Middle frontal gyrus (tissue), 1 donor: ENCODE measurements around the gene PLA2G7.
"Not testable (repeated sequence)": the region's sequence is repeated elsewhere in the genome, so short reads cannot be mapped to it uniquely, and the experiment has no call there.

Source experiments
- DNase-seq: peaks from one replicate; pipeline ENCODE4 v3.0.0-alpha.2; 2015; ENCODE audit warnings: low spot score; ENCODE audit errors: extremely low spot score

PLA2G7 gene

DNA sequence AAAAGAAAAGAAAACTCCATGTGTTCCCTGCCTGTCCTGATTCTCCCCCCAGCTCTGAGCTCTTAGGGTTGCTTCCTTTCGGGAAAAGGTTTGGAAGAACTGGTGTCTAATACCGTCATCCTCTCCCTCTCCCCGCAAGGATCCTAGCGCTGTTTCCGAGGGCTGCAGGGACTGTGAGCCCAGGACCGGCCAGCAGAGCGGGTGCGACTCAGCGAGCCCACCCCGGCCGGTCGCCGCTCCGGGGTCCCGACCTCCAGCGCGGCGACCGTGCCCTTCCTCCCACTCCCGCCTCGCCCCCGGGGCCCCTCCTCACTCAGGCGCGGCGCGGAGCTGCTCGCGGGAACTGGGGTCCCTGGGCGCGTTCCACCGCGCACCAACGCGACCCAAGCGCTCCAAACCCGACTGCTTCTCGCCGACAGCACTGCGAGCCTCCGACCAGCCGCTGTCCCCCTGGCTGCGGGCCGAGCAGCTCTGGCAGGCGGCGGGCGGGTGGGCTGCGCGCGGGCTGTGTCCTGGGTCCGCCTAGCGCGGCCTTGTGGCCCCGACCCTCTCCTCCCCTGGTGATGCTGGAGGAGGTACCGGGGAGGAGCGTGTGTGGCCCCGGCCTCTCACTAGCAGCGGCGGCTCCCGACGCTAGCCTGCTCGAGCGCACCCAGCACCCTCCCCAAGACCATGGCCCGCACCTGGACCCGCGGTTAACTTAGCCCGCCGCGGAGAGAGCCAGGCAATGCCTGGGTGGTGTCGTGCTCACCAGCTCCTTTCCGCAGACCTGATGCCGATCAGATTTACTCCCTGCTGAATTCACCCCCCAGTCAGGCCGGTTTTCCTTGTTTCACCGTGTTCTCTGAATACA is at the start of gene PLA2G7:
PLA2G7 (minus strand) TSS at position 509 of the 853 bp plus-strand sequence. CDS start 12,484 bp downstream, outside the sequence.
- peak; percentile 13 for DNase-seq

DNA sequence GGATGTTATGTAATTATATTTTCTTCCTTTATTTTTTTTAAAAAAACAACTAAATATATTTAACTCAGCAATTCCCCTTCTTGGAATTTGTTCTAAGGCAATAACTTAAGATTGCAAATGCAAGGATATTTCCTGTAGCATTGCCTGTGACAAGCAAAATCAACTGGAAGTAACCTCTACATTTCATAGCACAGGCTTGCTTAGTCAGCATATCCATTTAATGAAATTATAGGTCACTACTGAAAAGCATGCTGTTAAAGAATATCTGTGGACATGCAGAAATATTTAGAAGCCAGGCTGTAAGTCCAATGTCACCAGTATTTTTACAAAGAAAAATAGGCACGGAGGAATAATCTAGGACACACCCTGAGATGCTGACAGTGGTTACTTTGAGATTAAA is 49.4 kb upstream of the PLA2G7 start:
- DNase-seq, result no peak

DNA sequence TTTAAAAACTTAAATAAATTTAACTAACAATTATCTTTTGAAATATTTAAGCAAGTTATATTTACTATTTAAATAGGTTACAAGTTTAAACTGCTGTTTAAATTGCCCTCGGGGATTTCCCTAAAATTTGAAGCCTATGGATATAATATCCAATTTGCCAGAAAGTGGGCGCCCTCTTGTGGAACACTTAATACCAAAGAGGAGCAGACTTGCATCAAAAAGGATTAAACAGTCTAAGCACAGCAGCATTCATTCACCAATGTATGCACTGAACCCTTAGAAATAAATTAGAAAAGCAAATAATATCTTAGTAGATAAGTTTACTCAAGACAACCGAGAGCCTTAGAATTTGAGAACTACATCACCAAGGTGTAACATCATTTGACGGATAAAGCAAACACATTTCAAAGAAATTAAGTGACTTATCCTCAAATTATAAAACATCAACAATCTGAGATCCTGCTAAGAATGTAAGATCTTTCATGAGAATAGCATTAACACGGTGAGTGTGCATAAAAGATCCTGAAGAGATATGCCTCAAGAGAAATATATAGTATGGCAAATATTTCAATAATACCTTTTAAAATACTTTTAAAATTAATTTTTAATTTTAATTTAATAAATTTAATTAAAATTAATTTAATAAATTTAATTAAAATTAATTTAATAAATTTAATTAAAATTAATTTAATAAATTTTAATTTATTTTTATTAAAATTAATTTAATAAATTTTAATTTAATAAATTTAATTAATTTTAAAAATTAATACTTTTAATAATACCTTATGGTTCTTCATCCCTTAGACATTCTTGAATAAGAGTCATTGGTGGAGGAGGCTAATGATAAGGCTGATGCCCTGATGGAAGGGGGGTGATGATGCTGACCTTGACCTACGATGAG is 46.6 kb upstream of the PLA2G7 start:
- DNase-seq, result peak; percentile 74

DNA sequence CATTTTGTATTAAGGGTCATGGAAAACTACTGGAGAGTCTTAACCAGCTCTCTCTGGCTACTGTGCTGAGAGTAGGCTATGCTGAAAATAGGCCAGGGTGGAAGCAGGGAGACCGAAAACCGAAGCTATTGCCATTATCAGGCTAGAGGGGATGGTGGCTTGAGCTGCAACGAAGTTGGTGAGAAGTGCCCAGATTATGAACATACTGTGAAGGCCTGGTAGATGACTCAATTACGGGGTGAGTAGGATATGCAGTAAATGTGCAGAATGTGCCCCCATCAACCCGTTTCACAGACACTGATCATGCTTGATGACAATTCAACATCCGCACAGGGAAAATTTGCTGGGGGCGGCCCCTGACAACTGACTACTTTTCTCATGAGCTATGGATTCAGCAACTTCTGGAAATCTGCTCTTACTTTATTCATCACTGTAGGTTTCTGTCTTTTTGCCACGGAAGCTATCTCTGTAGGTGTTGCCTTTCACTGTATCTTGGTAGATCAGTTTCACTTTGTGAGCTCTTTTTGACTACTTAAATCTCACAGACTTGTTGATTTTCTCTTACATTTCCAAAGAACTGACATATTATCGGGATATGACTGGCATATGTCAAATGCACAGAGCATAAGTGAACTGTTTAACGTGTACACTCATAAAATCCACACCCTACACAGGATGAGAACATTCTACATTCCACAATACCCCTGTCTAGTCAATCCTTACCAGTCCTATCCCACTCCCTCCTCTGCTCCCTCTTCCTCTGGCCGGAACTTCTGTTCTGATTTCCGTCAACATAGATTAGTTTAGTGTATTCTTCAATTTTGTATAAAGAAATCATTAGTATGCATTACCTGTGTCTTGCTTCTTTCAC is 42.5 kb upstream of the PLA2G7 start:
- no peak for DNase-seq

DNA sequence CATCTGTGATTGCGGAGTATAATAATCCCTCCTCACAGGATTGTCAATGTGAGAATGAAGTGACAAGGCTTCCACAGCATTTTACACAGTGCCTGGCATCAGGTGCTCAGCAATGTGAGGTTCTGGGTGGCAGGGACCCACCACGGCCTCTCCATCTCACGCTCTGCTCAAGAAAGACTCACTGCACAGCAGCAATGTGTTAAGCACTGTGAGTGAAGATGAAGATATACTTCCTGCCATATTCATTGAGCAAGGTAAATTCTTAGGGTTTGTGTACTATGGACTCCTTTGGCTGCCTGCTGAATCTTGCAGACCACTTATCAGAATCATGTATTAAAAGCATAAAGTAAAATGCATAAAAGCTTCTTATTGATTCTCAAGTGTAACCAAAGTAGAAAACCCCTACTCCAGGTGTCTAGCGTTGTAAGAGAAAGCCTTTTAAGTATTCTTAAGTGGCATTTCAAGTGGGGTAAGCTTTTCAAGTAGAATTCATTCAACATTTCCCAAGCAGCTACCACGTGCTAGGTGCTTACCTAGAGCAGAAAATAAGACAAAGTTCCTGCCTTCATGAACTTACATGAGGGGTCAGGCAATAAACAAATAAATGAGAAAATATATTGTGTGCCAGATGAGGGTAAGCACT is 41.0 kb upstream of the PLA2G7 start:
- no peak for DNase-seq

DNA sequence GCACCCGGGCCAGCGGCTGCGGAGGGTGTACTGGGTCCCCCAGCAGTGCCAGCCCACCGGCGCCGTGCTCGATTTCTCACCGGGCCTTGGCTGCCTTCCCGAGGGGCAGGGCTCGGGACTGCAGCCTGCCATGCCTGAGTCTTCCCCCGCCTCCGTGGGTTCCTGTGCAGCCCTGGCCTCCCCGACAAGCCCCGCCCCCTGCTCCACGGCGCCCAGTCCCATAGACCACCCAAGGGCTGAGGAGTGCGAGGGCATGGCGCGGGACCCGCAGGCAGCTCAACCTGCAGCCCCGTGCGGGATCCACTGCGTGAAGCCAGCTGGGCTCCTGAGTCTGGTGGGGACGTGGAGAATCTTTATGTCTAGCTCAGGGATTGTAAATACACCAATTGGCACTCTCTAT is 39.6 kb upstream of the PLA2G7 start:
- DNase-seq, result not testable (repeated sequence)

DNA sequence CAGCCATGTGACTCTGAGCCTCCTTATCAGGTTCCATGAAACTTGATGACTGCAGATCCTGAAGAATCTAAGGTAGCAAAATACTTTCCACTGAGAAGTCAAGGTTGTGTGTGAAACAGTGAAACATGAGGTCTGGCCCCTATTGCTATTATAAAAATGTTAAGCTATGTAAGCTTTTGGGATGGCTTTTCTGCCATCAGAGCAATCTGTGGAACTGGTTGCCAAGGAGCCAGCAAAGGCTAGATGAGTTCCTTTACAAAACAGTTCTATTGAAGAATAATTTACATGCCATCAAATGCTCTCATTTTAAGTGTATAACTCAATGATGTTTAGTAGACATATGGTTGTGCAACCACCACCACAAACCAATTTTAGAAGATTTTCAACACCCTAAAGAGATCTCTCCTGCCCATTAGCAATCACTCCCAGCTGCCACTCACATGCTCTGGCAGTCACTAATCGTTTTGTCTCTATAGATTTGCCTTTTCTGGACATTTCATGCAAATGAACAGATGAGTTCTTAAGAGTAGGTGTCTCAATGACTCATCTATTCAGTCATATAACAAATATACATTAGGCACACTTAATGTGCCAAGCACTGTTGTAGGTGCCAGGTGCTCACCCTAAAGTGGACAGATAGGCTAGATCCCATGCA is 38.2 kb upstream of the PLA2G7 start:
- DNase-seq, result no peak

DNA sequence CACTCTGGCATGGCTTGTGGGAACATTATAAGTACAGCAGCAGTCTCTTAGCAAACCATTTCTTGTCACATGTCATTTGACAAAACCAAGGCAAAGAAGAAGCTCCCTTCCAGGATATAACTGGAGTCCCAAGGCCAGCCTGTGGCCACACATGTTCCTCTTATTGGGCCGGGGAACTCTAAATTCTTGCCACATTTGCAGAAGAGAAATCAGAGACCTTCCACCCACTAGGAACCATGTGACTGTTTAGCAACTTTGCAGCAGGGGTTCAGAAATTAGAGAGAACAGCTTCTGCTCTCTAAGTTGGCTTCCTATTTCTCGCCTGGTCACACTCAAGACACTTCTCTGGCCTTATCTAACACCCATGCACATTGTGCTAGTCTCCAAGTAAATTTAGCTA is 37.6 kb upstream of the PLA2G7 start:
- peak; percentile 16 for DNase-seq

DNA sequence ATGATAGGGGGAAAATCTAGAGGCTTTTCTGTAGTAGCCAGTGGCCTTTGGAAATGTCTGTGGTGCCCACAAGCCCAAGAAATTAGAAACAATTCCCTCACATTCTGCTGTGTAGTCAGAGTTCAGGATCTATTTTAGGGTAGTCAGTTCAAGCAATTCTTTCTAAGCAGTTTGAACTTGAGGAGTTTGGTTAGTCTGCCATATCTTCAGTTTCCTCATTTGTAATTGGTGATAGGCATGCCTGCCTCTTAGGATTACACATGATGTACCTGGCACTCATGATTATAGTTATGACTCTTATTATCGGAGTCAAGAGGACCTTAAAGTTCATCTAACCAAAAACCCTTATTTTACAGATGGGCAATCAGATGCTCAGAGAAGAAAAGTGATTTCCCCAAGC is 36.8 kb upstream of the PLA2G7 start:
- no peak for DNase-seq

DNA sequence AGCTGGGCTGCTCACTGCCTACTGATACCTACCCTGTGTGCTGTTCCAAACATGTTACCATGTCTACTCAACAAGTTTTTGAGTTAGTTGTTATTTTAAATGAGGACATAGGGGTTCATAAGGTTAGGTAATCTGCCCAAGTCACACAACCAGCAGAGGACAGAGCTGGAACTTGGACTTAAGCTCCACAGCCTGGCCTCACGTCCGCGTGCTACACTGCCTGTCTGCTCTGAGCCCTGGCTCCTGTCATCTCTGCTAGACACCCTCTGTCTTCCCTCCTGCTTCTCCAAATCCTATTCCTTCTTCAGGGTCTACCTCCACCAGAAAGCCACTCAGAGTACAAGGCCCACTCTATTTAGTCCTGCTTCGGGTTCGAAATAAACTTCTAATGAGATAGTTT is 29.8 kb upstream of the PLA2G7 start:
- no peak for DNase-seq

DNA sequence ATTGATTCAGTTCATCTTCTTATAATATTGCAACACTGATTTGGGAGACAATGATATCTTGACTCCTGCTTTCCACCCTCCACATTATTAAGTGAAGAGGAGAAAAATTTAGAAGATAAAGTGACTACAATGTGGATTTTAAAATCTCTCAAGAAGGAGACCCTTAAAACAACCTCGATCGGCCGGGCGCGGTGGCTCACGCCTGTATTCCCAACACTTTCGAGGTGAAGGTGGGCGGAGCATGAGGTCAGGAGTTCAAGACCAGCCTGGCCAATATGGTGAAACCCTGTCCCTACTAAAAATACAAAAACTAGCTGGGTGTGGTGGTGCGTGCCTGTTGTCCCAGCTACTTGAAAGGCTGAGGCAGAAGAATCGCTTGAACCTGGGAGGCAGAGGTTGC is 29.1 kb upstream of the PLA2G7 start:
- DNase-seq, result not testable (repeated sequence)

DNA sequence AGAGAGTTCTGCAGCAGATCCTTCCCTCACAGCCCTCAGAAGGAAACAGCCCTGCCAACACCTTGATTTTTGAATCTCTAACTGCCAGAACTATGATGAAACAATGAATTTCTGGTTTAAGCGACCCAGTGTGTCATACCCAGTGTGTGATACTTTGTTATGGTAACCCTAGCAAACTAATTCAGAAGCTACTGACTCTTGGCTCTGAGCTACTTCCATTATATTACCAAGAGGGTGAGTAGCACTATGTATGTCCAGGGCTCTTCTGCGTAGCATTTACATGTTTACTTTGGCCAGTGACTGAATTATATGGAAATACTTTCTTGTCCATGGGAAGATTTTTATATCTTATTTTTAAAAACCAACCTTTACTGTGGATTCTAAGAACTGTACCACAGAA is 28.3 kb upstream of the PLA2G7 start:
- no peak for DNase-seq

DNA sequence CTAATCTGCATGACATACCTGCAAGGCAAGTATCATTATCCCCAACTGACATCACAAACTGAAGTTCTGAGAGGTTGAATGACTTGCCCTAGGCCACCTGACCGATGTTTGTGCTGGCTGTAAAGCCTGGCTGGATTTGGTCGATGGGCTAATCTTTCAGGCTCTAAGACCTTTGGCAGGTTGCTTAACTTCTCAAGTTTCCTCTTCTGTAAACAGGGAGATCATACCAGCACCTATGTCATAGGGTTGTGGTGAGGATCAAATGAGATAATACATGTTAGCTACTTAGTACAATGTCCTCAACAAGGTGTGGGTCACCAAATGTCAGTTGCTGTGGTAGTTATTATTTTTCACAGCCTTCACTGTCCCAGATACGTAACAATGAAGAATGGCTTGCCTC is 25.8 kb upstream of the PLA2G7 start:
- no peak for DNase-seq

DNA sequence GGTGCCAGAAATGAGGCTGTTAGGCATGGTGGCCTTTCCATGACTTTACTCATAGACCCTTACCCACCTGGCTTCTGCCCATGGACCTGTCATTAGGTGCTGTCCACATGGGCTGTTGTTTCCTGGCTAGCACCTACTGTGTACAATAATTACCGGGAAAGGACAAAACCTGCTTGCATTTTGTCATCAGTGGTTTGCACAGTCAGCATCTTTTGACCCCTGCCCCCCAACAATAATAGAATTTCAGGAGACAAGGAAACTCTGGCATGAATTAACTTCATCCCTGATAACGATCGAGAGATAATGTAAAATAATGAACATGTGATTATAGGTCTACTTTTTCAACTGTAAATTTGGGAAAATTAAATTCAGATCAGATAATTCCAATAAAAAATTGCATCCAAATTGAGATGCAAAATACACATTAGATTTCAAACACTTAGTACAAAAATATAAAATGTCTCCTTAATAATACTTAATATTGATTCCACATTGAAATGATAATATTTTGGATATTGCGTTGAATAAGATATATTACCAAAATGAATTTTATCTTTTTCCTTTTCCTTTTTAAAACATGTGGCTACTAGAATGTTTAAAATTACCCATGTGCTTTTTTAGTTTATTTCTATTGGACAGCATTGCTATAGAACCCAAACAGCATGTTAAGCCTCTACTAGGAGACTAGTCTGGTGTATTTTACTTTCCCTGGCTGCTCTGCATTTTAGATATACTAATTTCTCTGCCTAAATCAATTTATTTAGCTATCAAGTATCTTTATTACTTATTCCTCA is 24.0 kb upstream of the PLA2G7 start:
- no peak for DNase-seq

DNA sequence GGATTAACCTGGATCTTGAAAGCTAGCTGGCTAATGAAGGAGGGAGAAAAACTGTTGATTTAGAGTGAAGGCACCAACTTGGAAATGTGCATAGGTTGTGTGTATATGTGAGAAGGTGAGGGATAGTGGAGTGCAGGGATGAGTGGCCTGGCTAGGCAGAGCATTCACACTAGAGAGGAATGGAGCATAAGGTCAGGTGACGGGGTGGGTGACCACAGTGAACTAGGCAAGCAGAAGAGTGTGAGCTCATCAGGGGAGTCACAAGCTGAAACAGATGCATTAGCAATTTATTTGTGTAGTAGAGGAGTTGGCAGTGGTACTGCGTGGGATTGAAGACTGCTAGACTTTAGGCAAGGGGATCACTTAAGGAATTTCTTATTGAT is 22.0 kb upstream of the PLA2G7 start:
- no peak for DNase-seq

DNA sequence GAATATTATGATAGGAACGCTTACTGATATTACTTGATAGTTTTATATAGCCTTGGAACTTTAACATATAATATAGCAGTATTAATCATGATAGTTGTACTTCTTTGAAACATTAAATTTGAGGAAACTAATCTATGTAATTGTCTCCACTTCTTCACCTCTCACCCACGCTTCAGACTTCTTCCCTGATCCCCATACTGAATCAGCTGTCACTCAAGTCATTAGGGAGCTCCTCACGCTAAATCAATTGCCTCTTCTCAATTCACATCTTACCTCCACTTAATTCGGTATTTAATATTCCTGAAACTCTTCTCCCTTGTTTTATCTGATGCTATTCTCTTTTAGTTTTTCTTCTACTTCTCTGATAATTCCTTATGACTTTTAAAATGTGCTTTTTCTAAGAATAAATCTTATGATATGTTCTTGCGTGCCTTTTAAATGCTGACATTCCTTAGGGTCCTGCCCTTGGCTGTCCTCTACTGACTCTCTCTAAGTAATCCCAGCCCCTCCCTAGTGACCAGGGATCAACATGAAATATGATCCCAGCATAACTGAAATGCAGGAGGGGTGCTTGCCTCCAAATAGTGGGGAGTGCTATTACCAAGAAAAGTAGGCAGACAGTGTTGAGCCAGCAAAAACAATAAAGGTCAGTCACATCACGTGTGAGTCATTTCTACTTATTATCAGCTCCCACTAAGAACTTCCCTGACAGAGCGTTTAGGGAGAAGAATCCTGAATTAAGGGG is 21.5 kb upstream of the PLA2G7 start:
- no peak for DNase-seq

DNA sequence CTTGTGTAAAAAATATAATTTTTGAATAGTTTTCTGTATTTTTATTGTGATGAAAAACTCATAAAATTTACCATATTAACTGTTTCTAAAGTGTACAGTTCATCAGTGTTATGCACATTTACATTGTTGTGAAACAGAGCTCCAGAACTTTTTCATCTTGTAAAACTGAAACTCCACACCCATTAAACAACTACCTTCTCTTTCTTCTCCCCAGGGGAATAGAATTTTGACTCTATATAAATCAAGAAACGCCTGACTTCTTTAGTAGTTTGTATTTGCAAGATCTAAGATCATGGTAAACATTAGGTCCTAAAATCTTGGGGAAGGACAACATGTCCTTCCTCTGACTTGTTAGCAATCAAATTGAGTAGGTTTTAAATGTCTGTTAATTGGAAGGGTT is 20.7 kb upstream of the PLA2G7 start:
- no peak for DNase-seq

DNA sequence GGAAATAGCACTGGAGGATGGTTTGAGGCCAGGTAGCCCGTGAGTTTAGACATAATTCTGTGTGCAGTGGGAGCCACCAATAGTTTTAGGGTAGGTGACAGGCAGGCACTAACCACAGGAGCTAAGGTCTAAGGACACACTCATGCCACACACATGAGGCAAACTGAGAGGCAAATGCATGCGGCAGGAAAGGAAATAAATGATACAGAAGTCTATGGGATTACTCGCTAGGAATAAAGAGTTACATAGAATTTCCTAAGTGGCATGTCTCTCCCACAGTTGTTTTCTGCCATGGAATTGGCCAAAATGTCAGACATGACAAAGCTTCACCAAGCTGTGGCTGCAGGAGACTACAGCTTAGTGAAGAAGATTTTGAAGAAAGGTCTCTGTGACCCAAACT is 16.5 kb upstream of the PLA2G7 start:
- no peak for DNase-seq

DNA sequence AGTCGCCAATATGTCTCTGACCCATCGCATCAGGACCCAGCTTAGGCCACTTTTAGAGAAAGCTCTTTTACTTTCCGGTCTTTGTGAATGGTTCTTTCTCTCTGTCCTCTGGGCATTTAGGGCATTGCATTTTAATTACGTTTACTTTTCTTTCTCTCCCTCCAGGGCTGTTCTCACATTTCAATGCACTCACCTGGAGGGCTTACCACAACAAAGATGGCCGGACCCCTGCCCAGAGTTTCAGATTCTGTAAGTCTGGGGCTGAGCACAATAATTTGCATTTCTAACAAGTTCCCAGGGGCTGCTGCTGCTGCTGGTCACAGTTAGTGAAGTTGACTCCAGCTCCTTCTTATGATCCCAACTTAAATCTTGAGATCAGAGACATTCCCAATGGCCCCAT is 14.6 kb upstream of the PLA2G7 start:
- DNase-seq, result no peak
